HG03521 (cell line): ENCODE measurements around the gene SEPTIN7.
"Not testable (repeated sequence)": the region's sequence is repeated elsewhere in the genome, so short reads cannot be mapped to it uniquely, and the experiment has no call there.

Experiments used
- ATAC-seq: cut with Tn5 transposase; IDR thresholded peaks from one replicate; pipeline ENCODE4 v1.9.1; 2021; ENCODE audit warnings: mild to moderate bottlenecking, moderate library complexity; ENCODE audit not compliant: unreplicated experiment

The SEPTIN7 gene

GRCh38 chr7:35800718-35801391, at the start of gene SEPTIN7:
Gene SEPTIN7 (plus strand): TSS chr7:35801057. CDS start chr7:35801210, 153 bp downstream.
- ATAC-seq: peak; percentile 86

DNA sequence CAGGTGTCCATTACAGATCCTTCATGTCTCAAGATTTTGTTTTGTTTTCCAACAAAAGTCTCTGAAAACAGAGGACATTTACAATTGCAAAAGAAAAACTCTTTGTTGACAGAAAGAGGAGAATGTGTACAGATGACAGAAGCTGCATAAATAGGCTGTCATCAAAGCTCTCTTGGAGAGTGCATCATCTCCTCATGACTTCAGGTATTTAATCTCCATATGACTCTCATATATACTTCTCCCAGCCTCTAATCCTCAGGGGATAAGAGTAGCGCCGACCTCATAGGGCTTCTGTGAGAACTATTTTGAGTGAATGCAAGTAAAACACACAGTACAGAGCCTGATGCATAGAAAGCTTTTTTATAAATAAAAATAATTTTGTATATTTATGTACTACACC, 48.1 kb upstream of the SEPTIN7 start:
- no peak for ATAC-seq

DNA sequence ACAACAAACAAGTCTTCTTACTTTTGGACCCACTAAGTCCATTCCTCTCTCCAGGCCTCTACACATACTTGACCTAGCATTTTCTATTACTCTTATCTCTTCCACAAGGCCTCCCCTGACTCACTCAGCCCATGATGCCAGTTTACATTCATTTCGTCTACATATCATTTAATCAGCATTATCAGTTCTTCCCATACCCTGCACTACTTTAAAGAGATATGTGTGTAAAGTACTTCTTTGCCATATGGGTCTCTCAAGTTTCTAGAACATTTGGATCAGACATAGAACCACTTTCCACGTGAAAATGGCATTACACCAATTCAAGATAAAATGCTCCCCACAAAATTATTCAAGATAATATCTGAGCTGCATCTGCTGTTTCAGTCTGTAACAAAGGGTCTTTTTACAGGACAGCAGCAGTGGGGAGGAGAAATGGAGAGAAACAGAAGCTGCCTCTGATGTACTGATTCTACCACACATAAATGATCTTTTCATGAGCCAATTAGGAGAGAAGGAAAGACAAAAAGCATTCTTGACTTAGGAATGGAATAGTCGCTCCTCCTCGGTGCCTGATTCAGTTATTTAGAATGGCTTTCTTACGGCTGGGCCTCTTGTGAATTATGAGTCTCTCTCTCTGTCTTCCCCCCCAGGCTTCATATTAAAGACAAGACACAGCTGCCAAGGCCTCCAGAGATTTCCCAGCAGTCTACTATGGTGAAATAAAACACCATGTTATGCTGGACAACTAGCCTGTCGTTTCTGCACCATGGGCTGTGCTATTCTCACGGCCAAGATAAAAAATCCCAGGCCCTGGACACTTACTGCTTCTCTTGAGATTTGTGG, 46.9 kb upstream of the SEPTIN7 start:
- ATAC-seq: no peak

- ATAC-seq: no peak
These were observed 46.1 kb upstream of the SEPTIN7 start for GRCh38 chr7:35754741-35755140.

DNA sequence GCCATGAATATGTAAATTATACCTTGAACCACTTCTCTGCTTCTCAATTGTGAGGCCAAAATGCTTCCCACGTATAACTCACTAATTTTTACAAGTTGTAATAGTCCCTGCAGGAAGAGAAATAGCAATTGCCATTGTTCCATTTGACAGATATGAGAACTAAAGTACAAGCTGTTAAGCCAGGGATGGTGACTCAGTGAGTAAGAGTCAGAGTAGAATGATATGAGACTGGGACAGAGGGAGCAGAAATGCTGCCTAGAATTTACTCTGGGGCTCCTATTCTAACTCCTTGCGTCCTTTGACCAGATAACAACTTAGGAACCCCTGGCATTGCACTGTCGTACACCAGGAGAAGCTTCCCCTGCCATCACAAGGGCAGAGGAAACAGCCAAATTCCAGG, 45.1 kb upstream of the SEPTIN7 start:
- ATAC-seq: no peak

DNA sequence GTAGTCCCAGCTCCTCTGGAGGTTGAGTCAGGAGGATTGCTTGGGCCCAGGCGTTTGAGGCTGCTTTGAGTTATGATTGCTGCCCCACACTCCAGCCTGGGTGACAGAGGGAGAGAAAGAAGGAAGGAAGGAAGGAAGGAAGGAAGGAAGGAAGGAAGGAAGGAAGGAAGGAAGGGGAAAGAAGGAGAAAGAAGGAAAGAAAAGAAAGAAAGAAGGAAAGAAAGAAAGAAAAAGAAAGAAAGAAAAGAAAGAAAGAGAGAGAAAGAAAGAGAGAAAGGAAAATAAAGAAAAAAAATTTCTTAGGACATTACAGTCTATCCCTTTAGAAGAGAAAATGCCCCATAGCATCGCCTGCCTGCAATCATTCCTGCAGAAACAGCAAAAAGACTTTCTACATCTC, 44.4 kb upstream of the SEPTIN7 start:
- not testable (repeated sequence) for ATAC-seq

DNA sequence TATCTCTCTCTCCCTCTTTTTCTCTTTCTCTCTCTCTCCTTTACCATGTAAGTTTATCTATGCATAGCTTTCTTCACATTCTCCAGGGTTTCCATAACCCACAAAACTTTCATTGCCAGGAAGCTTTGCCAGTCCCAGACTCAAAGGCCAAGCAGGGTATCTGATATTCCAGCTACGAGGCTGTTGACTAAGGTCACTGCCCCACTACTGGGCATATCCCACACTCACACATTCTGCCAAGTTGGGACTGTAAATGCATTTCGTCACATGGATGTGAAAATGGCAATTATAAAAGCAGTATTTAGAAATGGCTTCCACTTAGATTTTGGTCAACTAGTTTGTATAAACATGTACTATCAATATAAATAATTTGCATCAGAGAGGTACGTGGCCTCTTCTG, 43.3 kb upstream of the SEPTIN7 start:
- no peak for ATAC-seq

DNA sequence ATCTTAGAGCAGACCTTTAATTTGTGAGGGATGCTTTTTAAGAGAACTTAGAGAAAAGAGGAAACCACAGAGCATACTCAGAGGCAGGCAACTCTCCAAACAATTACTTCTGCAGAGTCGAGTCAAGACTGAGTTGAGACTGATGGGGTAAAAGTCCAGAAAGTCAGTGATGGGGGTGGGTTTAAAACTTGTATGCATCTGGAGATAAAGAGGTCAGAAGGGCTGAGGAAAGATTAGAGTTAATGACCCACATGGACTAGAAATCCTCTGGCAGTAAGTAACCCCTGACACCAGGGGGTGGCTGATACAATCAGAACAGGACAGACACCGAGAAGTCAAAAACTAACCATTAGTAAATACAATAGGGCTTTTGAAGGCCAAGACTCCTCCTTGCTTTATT, 42.4 kb upstream of the SEPTIN7 start:
- ATAC-seq: no peak

DNA sequence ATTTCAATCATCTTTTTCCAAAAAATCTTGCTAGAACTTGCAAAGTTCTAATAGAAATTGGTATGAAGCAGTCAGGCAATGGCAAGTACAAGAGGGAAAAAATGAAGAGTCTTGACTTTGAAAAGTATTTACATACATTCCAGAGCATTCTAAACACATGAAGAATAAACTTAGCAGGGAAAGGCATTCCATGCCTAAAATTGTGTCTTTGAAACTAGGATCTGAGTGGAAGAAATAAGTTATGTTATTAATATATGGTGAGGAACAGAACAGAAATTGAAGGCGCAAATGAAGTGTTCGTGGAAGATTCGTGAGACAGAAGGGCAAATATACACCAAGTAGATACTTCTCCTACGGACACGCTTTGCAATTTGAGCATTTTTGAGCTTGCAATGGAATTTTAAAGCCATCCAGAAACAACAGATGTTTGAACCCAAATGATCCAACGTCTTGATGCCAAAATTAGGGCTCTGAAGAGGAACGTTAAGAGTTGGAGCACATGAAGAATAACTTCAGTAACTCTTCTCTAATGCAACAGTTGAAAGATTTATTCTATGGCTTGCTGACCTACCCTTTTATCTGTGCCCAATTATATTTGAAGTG, 40.6 kb upstream of the SEPTIN7 start:
- no peak for ATAC-seq

GRCh38 chr7:35761871-35762677, 38.8 kb upstream of the SEPTIN7 start:
- no peak for ATAC-seq

- no peak for ATAC-seq
These were observed 38.1 kb upstream of the SEPTIN7 start for GRCh38 chr7:35762781-35763180.

DNA sequence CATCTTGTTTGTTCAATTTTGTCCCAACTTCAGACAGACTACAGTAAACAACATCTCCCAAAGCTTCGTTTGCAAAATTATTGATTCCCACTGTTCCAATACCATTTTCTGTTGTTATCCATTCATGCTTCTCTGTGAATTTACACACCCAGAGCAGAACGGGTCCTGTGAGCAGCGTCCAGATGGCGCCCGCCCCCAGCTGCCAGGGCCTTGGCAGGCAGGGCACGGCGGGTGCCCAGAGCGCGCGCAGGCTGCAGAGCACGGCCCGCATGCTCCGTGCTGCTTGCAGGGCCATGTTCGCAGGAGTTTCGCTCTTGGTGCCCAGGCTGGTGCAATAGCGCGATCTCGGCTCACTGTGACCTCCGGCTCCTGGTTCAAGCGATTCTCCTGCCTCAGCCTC, 32.5 kb upstream of the SEPTIN7 start:
- ATAC-seq: no peak

DNA sequence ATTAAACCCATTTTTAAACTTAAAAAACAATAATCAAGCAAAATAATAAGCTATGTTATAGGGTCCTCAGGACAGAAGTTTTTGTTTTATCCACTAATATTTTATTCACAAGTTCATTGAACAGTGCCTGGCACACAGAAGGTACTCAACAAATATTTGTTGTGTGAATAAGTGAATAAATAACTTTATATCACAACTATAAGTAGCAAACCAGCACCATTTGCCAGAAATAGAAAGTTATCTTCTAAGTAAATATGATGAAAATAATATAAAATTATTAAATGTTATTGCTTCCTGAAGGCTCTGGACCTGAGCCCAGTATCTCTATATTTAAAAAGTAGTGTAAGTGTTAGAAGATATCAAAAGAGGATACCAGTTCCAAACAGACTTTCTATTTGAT, 29.1 kb upstream of the SEPTIN7 start:
- no peak for ATAC-seq

DNA sequence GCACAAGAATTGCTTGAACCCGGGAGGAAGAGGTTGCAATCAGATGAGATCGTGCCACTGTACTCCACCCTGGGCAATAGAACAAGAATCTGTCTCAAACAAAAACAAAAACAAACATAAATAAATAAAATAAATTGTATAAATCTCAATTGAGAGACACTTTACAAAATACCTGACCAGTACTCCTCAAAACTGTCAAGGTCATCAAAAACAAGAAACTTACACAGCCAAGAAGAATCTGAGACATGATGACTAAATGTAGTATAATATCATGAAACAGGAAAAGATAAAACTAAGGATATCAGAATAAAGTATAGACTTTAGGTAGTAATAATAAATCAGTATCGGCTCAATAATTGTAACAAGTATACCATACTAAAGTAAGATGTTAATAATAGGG, 26.9 kb upstream of the SEPTIN7 start:
- ATAC-seq: no peak

DNA sequence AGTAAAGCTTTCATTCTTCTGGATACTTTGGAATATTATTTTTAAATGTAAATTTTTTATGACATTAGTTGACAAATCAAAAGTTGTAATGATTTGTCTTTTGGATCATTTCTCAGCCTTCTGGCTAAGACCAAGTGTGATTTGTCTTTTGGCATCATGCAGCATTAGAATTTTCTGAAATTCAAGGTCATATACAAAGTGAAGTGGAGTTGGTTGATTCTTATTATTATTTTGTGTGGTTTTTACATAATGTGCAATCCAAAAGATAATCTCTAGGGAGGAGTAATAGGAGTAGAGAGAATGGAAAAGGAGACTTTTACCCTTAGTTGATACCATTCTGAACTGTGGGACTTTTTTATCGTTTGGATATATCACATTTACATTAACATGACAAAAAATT, 24.2 kb upstream of the SEPTIN7 start:
- ATAC-seq: no peak

GRCh38 chr7:35777121-35777520, 23.7 kb upstream of the SEPTIN7 start:
- no peak for ATAC-seq

GRCh38 chr7:35780070-35780469, 20.8 kb upstream of the SEPTIN7 start:
- no peak for ATAC-seq

DNA sequence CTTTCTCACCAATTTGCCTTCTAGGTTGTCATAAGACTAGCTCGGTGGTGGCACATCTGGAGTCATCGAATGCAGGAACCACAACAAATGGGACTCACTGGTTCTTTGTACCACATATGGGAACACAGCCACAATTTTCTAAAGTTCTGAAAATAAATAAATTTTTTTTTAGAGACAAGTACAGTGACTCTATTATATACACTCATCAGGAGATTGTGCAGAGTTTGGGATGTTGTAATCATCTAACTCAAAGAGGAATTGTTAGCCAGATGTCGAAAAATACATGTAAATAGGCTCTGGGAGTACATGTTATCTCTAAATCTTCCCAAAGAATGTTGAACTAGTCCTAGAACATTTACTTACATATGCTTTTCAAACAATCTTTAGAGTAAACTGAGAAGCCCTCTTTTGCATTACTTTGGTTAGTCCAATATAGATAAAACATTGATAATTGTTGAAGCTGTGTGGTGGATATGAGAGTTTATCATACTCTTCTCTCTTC, 19.6 kb upstream of the SEPTIN7 start:
- ATAC-seq: no peak

- no peak for ATAC-seq
These were observed 18.9 kb upstream of the SEPTIN7 start for GRCh38 chr7:35781767-35782515.

- ATAC-seq: no peak
These were observed 16.5 kb upstream of the SEPTIN7 start for GRCh38 chr7:35784332-35784731.
